GM23338 (cell line): ENCODE results near the gene SFRP2. TPM values are rescaled to one million over a fixed set of nuclear protein-coding genes. Genes with fewer than 3 reads are reported as not detected.

ENCODE experiments used
- ATAC-seq: fragments of 200-7000 bp; cut with Tn5 transposase; 3 replicates; pipeline ENCODE4 v1.9.1; 2020
- DNase-seq: peaks from one replicate; pipeline ENCODE4 v3.0.0-alpha.2; 2015; ENCODE audit warnings: low spot score
- H2AFZ ChIP-seq: fragments of 200-600 bp; sonication (generic); 2 replicates; pipeline ENCODE4 v1.8.0; 2016; ENCODE audit warnings: antibody characterized with exemption, mild to moderate bottlenecking, moderate library complexity
- H3F3A ChIP-seq: fragments of 200-600 bp; sonication (generic); replicated peaks from 2 replicates; pipeline ENCODE4 v1.8.0; 2017; ENCODE audit warnings: antibody characterized with exemption, mixed run types, low read depth
- H3K27ac ChIP-seq: fragments of 200-600 bp; sonication (generic); 2 replicates; pipeline ENCODE4 v1.6.1; 2016; ENCODE audit warnings: low read depth
- H3K27me3 ChIP-seq: fragments of 200-600 bp; sonication (generic); 2 replicates; pipeline ENCODE4 v1.8.0; 2016; ENCODE audit warnings: mild to moderate bottlenecking, mixed run types, moderate library complexity; ENCODE audit not compliant: insufficient read depth
- H3K36me3 ChIP-seq: fragments of 200-600 bp; sonication (generic); 2 replicates; pipeline ENCODE4 v1.8.0; 2016; ENCODE audit warnings: mild to moderate bottlenecking; ENCODE audit not compliant: insufficient read depth
- H3K4me1 ChIP-seq: fragments of 200-600 bp; sonication (generic); 2 replicates; pipeline ENCODE4 v1.8.0; 2016; ENCODE audit warnings: mild to moderate bottlenecking, moderate library complexity; ENCODE audit not compliant: insufficient read depth
- H3K4me2 ChIP-seq: fragments of 200-600 bp; sonication (generic); 2 replicates; pipeline ENCODE4 v1.7.1; 2017; ENCODE audit warnings: mixed run types
- H3K4me3 ChIP-seq: fragments of 200-600 bp; sonication (generic); 2 replicates; pipeline ENCODE4 v1.6.1; 2016; ENCODE audit warnings: mixed run types
- H3K79me2 ChIP-seq: fragments of 200-600 bp; sonication (generic); replicated peaks from 2 replicates; pipeline ENCODE4 v1.8.0; 2017; ENCODE audit warnings: mild to moderate bottlenecking; ENCODE audit not compliant: insufficient read depth
- H3K9me2 ChIP-seq: fragments of 200-600 bp; sonication (generic); 2 replicates; pipeline ENCODE4 v1.8.0; 2017; ENCODE audit not compliant: insufficient read depth
- H4K20me1 ChIP-seq: fragments of 200-600 bp; sonication (generic); replicated peaks from 2 replicates; pipeline ENCODE4 v1.8.0; 2017; ENCODE audit warnings: mild to moderate bottlenecking; ENCODE audit not compliant: insufficient read depth
- H3K27ac Mint-ChIP-seq: 2 replicates; pipeline ENCODE4 v1.8.0; 2020; ENCODE audit warnings: inconsistent platforms, mild to moderate bottlenecking, moderate library complexity, mixed read lengths
- H3K27me3 Mint-ChIP-seq: 3 replicates; pipeline ENCODE4 v1.8.0; 2022; ENCODE audit warnings: low read depth, mild to moderate bottlenecking, moderate library complexity, mixed read lengths, inconsistent platforms; ENCODE audit not compliant: insufficient read depth, poor library complexity
- H3K36me3 Mint-ChIP-seq: 3 replicates; pipeline ENCODE4 v1.8.0; 2021; ENCODE audit warnings: low read depth, mild to moderate bottlenecking, inconsistent platforms, moderate library complexity, mixed read lengths
- H3K4me1 Mint-ChIP-seq: 3 replicates; pipeline ENCODE4 v1.8.0; 2020; ENCODE audit warnings: mild to moderate bottlenecking, inconsistent platforms, mixed read lengths
- H3K4me3 Mint-ChIP-seq: 3 replicates; pipeline ENCODE4 v1.8.0; 2021; ENCODE audit warnings: moderate library complexity, mild to moderate bottlenecking, inconsistent platforms, mixed read lengths
- H3K9me3 Mint-ChIP-seq: 3 replicates; pipeline ENCODE4 v1.8.0; 2020; ENCODE audit warnings: moderate library complexity, mild to moderate bottlenecking, inconsistent platforms, mixed read lengths
- EZH2phosphoT487 ChIP-seq: fragments of 200-600 bp; sonication (generic); IDR thresholded peaks from one replicate; pipeline ENCODE4 v1.8.1; 2018; ENCODE audit warnings: antibody characterized with exemption; ENCODE audit not compliant: unreplicated experiment
- JUNB ChIP-seq: IDR thresholded peaks from one replicate; pipeline ENCODE4 v1.6.1; 2016; ENCODE audit warnings: antibody characterized with exemption; ENCODE audit not compliant: unreplicated experiment
- ZNF331 ChIP-seq: fragments of 250-450 bp; sonication (Bioruptor Pico); IDR thresholded peaks from 2 replicates; pipeline ENCODE4 v1.5.0; 2020; ENCODE audit warnings: low read depth, mild to moderate bottlenecking, moderate library complexity
- polyA plus RNA-seq: library from polyadenylated mRNA; unstranded; fragments of >200 nt; fragmentation: Nextera tagmentation; extraction: Ambion mirVana; gene quantifications from 2 replicates; pipeline ENCODE4 v1.2.1, GENCODE V29; 2016
- total RNA-seq: library from RNA; depleted of rRNA; stranded (reverse); fragments of >200 nt; shearing (Covaris generic); gene quantifications from 2 replicates; pipeline ENCODE4 v1.2.3, GENCODE V29; 2014
- TF ChIP-seq, protein P1 (sequence below): IDR thresholded peaks from 2 replicates; pipeline ENCODE4 v1.6.1; 2016; ENCODE audit warnings: antibody characterized with exemption
- TF ChIP-seq, protein P2 (sequence below): fragments of 250-450 bp; sonication (Bioruptor Pico); IDR thresholded peaks from 2 replicates; pipeline ENCODE4 v1.5.0; 2020; ENCODE audit warnings: mild to moderate bottlenecking, moderate library complexity

SFRP2 gene
- total and polyA plus RNA-seq, 2 experiments from 2014 or later = 219 to 286 TPM

DNA sequence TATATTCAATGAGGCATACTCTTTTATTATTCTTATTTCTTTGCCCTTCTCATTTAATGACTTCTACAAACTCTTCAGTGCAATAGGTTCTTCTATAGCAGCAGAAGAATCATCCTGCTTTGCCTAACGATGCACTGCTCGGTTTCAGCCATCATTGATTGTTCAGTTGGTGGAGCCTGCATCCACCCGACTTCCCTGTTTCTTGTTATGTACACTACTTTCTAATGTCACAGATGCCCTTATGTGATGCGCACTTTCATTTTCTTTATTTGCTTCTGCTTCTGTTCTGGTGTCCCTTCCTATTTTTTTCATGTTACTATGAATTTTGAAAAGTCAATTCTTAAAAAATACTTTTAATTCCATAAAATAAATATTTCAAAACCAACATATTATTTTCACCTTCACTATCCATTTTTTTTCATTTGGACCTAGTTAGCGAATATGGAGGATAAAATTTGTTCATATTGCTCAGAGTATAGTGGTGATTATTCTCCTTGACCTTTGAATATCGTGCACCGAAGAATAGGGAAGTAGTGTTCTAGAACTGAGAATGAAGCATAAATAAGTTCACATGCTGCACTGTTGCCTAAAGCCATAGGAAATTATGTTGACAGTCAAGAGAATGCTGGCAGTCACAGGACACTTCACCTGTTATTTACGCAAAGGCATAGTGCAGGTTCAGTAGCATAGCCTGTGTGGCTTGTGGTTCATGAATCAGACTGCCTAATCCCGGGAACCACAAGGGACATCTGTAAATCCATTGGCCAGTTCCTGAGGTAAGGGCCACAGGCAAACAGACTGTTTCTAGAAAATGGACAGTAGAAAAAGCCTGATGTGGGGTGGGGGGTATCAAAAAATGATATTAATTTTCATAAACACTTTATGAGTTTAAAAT, 21.3 kb upstream of the SFRP2 start:
- no peaks in the 10 kb centered on the region for H3K79me2 ChIP-seq
- no peaks in the 10 kb centered on the region for H3K36me3 ChIP-seq
- H3K27ac ChIP-seq = no peak overlapping the region
- no peak overlapping the region for H2AFZ ChIP-seq
- no peaks in the 10 kb centered on the region for H3F3A ChIP-seq
- TF ChIP-seq, protein P1, sequence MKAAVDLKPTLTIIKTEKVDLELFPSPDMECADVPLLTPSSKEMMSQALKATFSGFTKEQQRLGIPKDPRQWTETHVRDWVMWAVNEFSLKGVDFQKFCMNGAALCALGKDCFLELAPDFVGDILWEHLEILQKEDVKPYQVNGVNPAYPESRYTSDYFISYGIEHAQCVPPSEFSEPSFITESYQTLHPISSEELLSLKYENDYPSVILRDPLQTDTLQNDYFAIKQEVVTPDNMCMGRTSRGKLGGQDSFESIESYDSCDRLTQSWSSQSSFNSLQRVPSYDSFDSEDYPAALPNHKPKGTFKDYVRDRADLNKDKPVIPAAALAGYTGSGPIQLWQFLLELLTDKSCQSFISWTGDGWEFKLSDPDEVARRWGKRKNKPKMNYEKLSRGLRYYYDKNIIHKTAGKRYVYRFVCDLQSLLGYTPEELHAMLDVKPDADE = no peak
- TF ChIP-seq EZH2phosphoT487 = no peak
- no peak for TF ChIP-seq ZNF331 (CRISPR knock-in tag)
- no peak for TF ChIP-seq JUNB
- TF ChIP-seq, protein P2, sequence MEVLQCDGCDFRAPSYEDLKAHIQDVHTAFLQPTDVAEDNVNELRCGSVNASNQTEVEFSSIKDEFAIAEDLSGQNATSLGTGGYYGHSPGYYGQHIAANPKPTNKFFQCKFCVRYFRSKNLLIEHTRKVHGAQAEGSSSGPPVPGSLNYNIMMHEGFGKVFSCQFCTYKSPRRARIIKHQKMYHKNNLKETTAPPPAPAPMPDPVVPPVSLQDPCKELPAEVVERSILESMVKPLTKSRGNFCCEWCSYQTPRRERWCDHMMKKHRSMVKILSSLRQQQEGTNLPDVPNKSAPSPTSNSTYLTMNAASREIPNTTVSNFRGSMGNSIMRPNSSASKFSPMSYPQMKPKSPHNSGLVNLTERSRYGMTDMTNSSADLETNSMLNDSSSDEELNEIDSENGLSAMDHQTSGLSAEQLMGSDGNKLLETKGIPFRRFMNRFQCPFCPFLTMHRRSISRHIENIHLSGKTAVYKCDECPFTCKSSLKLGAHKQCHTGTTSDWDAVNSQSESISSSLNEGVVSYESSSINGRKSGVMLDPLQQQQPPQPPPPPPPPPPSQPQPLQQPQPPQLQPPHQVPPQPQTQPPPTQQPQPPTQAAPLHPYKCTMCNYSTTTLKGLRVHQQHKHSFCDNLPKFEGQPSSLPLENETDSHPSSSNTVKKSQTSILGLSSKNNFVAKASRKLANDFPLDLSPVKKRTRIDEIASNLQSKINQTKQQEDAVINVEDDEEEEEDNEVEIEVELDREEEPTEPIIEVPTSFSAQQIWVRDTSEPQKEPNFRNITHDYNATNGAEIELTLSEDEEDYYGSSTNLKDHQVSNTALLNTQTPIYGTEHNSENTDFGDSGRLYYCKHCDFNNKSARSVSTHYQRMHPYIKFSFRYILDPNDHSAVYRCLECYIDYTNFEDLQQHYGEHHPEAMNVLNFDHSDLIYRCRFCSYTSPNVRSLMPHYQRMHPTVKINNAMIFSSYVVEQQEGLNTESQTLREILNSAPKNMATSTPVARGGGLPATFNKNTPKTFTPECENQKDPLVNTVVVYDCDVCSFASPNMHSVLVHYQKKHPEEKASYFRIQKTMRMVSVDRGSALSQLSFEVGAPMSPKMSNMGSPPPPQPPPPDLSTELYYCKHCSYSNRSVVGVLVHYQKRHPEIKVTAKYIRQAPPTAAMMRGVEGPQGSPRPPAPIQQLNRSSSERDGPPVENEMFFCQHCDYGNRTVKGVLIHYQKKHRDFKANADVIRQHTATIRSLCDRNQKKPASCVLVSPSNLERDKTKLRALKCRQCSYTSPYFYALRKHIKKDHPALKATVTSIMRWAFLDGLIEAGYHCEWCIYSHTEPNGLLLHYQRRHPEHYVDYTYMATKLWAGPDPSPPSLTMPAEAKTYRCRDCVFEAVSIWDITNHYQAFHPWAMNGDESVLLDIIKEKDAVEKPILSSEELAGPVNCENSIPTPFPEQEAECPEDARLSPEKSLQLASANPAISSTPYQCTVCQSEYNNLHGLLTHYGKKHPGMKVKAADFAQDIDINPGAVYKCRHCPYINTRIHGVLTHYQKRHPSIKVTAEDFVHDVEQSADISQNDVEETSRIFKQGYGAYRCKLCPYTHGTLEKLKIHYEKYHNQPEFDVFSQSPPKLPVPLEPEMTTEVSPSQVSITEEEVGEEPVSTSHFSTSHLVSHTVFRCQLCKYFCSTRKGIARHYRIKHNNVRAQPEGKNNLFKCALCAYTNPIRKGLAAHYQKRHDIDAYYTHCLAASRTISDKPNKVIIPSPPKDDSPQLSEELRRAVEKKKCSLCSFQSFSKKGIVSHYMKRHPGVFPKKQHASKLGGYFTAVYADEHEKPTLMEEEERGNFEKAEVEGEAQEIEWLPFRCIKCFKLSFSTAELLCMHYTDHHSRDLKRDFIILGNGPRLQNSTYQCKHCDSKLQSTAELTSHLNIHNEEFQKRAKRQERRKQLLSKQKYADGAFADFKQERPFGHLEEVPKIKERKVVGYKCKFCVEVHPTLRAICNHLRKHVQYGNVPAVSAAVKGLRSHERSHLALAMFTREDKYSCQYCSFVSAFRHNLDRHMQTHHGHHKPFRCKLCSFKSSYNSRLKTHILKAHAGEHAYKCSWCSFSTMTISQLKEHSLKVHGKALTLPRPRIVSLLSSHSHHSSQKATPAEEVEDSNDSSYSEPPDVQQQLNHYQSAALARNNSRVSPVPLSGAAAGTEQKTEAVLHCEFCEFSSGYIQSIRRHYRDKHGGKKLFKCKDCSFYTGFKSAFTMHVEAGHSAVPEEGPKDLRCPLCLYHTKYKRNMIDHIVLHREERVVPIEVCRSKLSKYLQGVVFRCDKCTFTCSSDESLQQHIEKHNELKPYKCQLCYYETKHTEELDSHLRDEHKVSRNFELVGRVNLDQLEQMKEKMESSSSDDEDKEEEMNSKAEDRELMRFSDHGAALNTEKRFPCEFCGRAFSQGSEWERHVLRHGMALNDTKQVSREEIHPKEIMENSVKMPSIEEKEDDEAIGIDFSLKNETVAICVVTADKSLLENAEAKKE (CRISPR knock-in tag) = no peak
- DNase-seq (no peak), ATAC-seq (no peak)
- H3K4me2 ChIP-seq = no peak overlapping the region
- Mint-ChIP-seq H3K27ac (no peak overlapping the region), H3K9me3 (peaks cover 6% of the 10 kb centered on the region; the same call in 2 of the 3 replicates), H3K27me3 (no peaks in the 10 kb centered on the region), H3K4me1 (peaks cover 5% of the 10 kb centered on the region; the same call in 2 of the 3 replicates), H3K36me3 (peaks cover 2% of the 10 kb centered on the region; the same call in 2 of the 3 replicates), H3K4me3 (no peak overlapping the region)
- no peaks in the 10 kb centered on the region for H3K9me2 ChIP-seq
- peaks cover 5% of the 10 kb centered on the region for H3K4me1 ChIP-seq
- no peak overlapping the region for H3K4me3 ChIP-seq
- H4K20me1 ChIP-seq = no peaks in the 10 kb centered on the region
- no peaks in the 10 kb centered on the region for H3K27me3 ChIP-seq
